SH-SY5Y (cell line): Measurements from ENCODE around the gene HYKK.

Experiments used
- GATA2 ChIP-seq: IDR thresholded peaks from 2 replicates; pipeline ENCODE4 v1.6.1; 2011; ENCODE audit warnings: mild to moderate bottlenecking, low read depth, low read length
- GATA3 ChIP-seq: IDR thresholded peaks from 2 replicates; pipeline ENCODE4 v1.6.1; 2011; ENCODE audit warnings: low read depth, mild to moderate bottlenecking, low read length, moderate library complexity

DNA sequence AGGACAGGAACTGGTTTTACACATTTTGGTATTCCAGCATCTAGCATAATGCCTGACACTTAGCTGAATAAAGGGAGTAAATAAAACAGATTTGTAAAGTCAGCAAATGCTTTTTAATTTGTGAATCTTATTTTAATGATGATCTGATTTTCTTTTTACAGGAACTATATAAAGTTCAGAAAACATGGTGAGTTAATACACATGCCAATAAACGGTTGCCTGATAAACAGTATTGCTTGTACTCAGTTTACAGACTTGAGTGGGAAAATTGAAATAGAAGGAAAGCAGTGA is 34.3 kb downstream of the HYKK start:
- no peak for TF ChIP-seq GATA3
- no peak for TF ChIP-seq GATA2
